Mesenchymal stem cell (in vitro differentiated cells and primary cell): ENCODE results near the gene RIN3.
"Not testable (repeated sequence)": the region's sequence is repeated elsewhere in the genome, so short reads cannot be mapped to it uniquely, and the experiment has no call there.

Experiments
- DNase-seq: peaks from one replicate; pipeline ENCODE4 v3.0.0-alpha.2; 2013
- H2AFZ ChIP-seq: one replicate; pipeline ENCODE4 v1.6.1; 2013; ENCODE audit warnings: low read depth, mild to moderate bottlenecking, control low read depth, inconsistent platforms, low read length, moderate library complexity
- H2AK5ac ChIP-seq: 2 replicates; pipeline ENCODE4 v1.6.1; 2013; ENCODE audit warnings: low read length, moderate library complexity, mild to moderate bottlenecking, inconsistent platforms; ENCODE audit not compliant: severe bottlenecking
- H2BK120ac ChIP-seq: one replicate; pipeline ENCODE4 v1.6.1; 2013; ENCODE audit warnings: low read depth, mild to moderate bottlenecking, inconsistent platforms, low read length, moderate library complexity
- H2BK12ac ChIP-seq, 2 experiments: one replicate each; pipeline ENCODE4 v1.6.1; 2013; ENCODE audit warnings: inconsistent platforms in 2 of 2, low read length in 2 of 2, mild to moderate bottlenecking in 2 of 2, moderate library complexity in 2 of 2, control low read depth in 1 of 2
- H2BK15ac ChIP-seq: one replicate; pipeline ENCODE4 v1.6.1; 2013; ENCODE audit warnings: mild to moderate bottlenecking, low read depth, inconsistent platforms; ENCODE audit not compliant: poor library complexity, severe bottlenecking
- H2BK5ac ChIP-seq: 2 replicates; pipeline ENCODE4 v1.6.1; 2013; ENCODE audit warnings: low read depth, mild to moderate bottlenecking, low read length, control low read depth, inconsistent platforms; ENCODE audit not compliant: poor library complexity, severe bottlenecking
- H3K14ac ChIP-seq, 2 experiments: one replicate each; pipeline ENCODE4 v1.6.1; 2013; ENCODE audit warnings: inconsistent platforms in 2 of 2, low read length in 2 of 2, control low read depth in 1 of 2, mild to moderate bottlenecking in 1 of 2, moderate library complexity in 1 of 2
- H3K18ac ChIP-seq, 2 experiments: one replicate each; pipeline ENCODE4 v1.6.1; 2013; ENCODE audit warnings: inconsistent platforms in 2 of 2, low read length in 2 of 2, control low read depth in 1 of 2, low read depth in 1 of 2, mild to moderate bottlenecking in 1 of 2
- H3K23ac ChIP-seq, 2 experiments: one replicate each; pipeline ENCODE4 v1.6.1; 2013; ENCODE audit warnings: inconsistent platforms in 2 of 2, low read length in 2 of 2, mild to moderate bottlenecking in 2 of 2, moderate library complexity in 2 of 2, control low read depth in 1 of 2
- H3K27ac ChIP-seq: 2 replicates; pipeline ENCODE4 v1.5.1; 2013; ENCODE audit warnings: mild to moderate bottlenecking, moderate library complexity, low read length, control low read depth, inconsistent platforms; ENCODE audit not compliant: poor library complexity, severe bottlenecking
- H3K27me3 ChIP-seq, 2 experiments: 2 replicates each; pipeline versions ENCODE4 v1.6.1 to v1.7.0; 2013; ENCODE audit warnings: low read length in 2 of 2, mild to moderate bottlenecking in 2 of 2, moderate library complexity in 2 of 2, control low read depth in 1 of 2, inconsistent platforms in 1 of 2; ENCODE audit not compliant: control insufficient read depth in 1 of 2, insufficient read depth in 1 of 2
- H3K36me3 ChIP-seq, 2 experiments: 2 replicates each; pipeline versions ENCODE4 v1.6.1 to v1.7.0; 2013; ENCODE audit warnings: low read length in 2 of 2, control low read depth in 1 of 2, inconsistent platforms in 1 of 2, low read depth in 1 of 2, mild to moderate bottlenecking in 1 of 2; ENCODE audit not compliant: insufficient read depth in 2 of 2, control insufficient read depth in 1 of 2
- H3K4ac ChIP-seq, 2 experiments: one replicate each; pipeline ENCODE4 v1.6.1; 2013; ENCODE audit warnings: inconsistent platforms in 2 of 2, low read length in 2 of 2, mild to moderate bottlenecking in 2 of 2, moderate library complexity in 2 of 2, control low read depth in 1 of 2, low read depth in 1 of 2
- H3K4me1 ChIP-seq: 2 replicates; pipeline ENCODE4 v1.6.1; 2013; ENCODE audit warnings: low read depth, low read length, control low read depth; ENCODE audit not compliant: control insufficient read depth, insufficient read depth
- H3K4me2 ChIP-seq: 2 replicates; pipeline ENCODE4 v1.6.1; 2013; ENCODE audit warnings: low read length, mild to moderate bottlenecking, inconsistent platforms; ENCODE audit not compliant: poor library complexity, severe bottlenecking
- H3K4me3 ChIP-seq, 2 experiments: 2 replicates each; pipeline versions ENCODE4 v1.5.1 to v1.7.0; 2013; ENCODE audit warnings: low read length in 2 of 2, mild to moderate bottlenecking in 2 of 2, control low read depth in 1 of 2, low read depth in 1 of 2; ENCODE audit not compliant: insufficient read depth in 1 of 2
- H3K79me1 ChIP-seq: replicated peaks from 2 replicates; pipeline ENCODE4 v1.6.1; 2013; ENCODE audit warnings: mild to moderate bottlenecking, control low read depth, low read length, inconsistent platforms; ENCODE audit not compliant: poor library complexity, severe bottlenecking
- H3K9ac ChIP-seq: 2 replicates; pipeline ENCODE4 v1.7.0; 2013; ENCODE audit warnings: mild to moderate bottlenecking, low read length, moderate library complexity
- H3K9me3 ChIP-seq: 2 replicates; pipeline ENCODE4 v1.7.0; 2013; ENCODE audit warnings: mild to moderate bottlenecking, low read length; ENCODE audit not compliant: control insufficient read depth
- H4K8ac ChIP-seq: one replicate; pipeline ENCODE4 v1.6.1; 2013; ENCODE audit warnings: inconsistent platforms, mild to moderate bottlenecking, low read length, moderate library complexity
- H4K91ac ChIP-seq: one replicate; pipeline ENCODE4 v1.6.1; 2013; ENCODE audit warnings: mild to moderate bottlenecking, low read length, inconsistent platforms
- WGBS: methylation state at CpG from one replicate; pipeline ENCODE4 v1.1.7; 2013; ENCODE audit warnings: mixed read lengths; 5-methylcytosine and 5-hydroxymethylcytosine counted together

The RIN3 gene

GRCh38 chr14:92678766-92679165 is 165.2 kb downstream of the RIN3 start:
- Histone ChIP-seq H3K36me3 (peaks cover 37 to 55% of the 10 kb centered on the region in 2 experiments), H3K14ac (no peak overlapping the region), H2BK15ac (no peak overlapping the region), H3K27ac (no peak overlapping the region), H3K9ac (no peak overlapping the region), H3K23ac (no peak overlapping the region), H2BK12ac (no peak overlapping the region), H2AK5ac (no peak overlapping the region), H4K91ac (no peak overlapping the region), H3K4me3 (no peak overlapping the region), H2BK5ac (no peak overlapping the region), H2AFZ (no peak overlapping the region), H3K27me3 (no peaks in the 10 kb centered on the region), H3K9me3 (no peaks in the 10 kb centered on the region), H2BK120ac (no peak overlapping the region), H3K18ac (no peak overlapping the region), H3K79me1 (no peaks in the 10 kb centered on the region), H4K8ac (no peak overlapping the region), H3K4me2 (no peak overlapping the region), H3K4ac (no peak overlapping the region), H3K4me1 (peaks cover 2% of the 10 kb centered on the region)
- DNase-seq = no peak
- WGBS = 79% methylated on average over 4 of the region's 5 CpGs

GRCh38 chr14:92679246-92679645 is 165.7 kb downstream of the RIN3 start:
- Histone ChIP-seq H2BK5ac (no peak overlapping the region), H2AFZ (no peak overlapping the region), H3K18ac (no peak overlapping the region), H2AK5ac (no peak overlapping the region), H3K36me3 (peaks cover 34 to 50% of the 10 kb centered on the region in 2 experiments), H3K9me3 (no peaks in the 10 kb centered on the region), H3K14ac (no peak overlapping the region), H3K9ac (no peak overlapping the region), H4K8ac (no peak overlapping the region), H3K4ac (peak overlapping the region in 1 of 2 experiments; percentile 13), H2BK15ac (no peak overlapping the region), H4K91ac (peak overlapping the region; percentile 65), H3K23ac (no peak overlapping the region), H3K79me1 (no peaks in the 10 kb centered on the region), H3K4me3 (no peak overlapping the region), H3K27ac (no peak overlapping the region), H2BK120ac (no peak overlapping the region), H2BK12ac (no peak overlapping the region), H3K4me2 (no peak overlapping the region), H3K4me1 (peaks cover 2% of the 10 kb centered on the region), H3K27me3 (no peaks in the 10 kb centered on the region)
- WGBS = 93% methylated on average over 3 of the region's 4 CpGs
- DNase-seq = no peak

- H3K14ac ChIP-seq, H3K4me1 ChIP-seq, H3K9ac ChIP-seq, H3K27ac ChIP-seq, H2BK5ac ChIP-seq, H2AK5ac ChIP-seq, H3K27me3 ChIP-seq, H2BK15ac ChIP-seq, H2BK12ac ChIP-seq, H3K4ac ChIP-seq, H3K4me2 ChIP-seq, H2AFZ ChIP-seq, H3K9me3 ChIP-seq, H3K18ac ChIP-seq, H4K91ac ChIP-seq, H3K4me3 ChIP-seq, H4K8ac ChIP-seq, H3K23ac ChIP-seq, H2BK120ac ChIP-seq, H3K79me1 ChIP-seq, DNase-seq: not testable (repeated sequence)
- WGBS = 90% methylated on average over 4 of the region's 4 CpGs
- H3K36me3 ChIP-seq = peaks cover 42 to 55% of the 10 kb centered on the region in 2 experiments
These were observed 166.7 kb downstream of the RIN3 start for GRCh38 chr14:92680330-92680729.

- no peak overlapping the region for H3K14ac ChIP-seq
- no peaks in the 10 kb centered on the region for H3K27me3 ChIP-seq
- H3K4ac ChIP-seq = no peak overlapping the region
- peak overlapping the region; percentile 61 for H4K8ac ChIP-seq
- H3K9ac ChIP-seq = peak overlapping the region; percentile 57
- H3K79me1 ChIP-seq = no peaks in the 10 kb centered on the region
- DNase-seq = peak; percentile 77
- no peak overlapping the region for H2BK15ac ChIP-seq
- no peak overlapping the region for H2AK5ac ChIP-seq
- no peak overlapping the region for H3K4me3 ChIP-seq
- WGBS = 27% methylated on average over 13 of the region's 13 CpGs
- H3K23ac ChIP-seq = no peak overlapping the region
- no peak overlapping the region for H2BK120ac ChIP-seq
- peaks cover 48 to 61% of the 10 kb centered on the region in 2 experiments for H3K36me3 ChIP-seq
- H3K4me1 ChIP-seq = peaks cover 2% of the 10 kb centered on the region
- no peaks in the 10 kb centered on the region for H3K9me3 ChIP-seq
- H4K91ac ChIP-seq = no peak overlapping the region
- no peak overlapping the region for H3K27ac ChIP-seq
- H2BK5ac ChIP-seq = no peak overlapping the region
- H3K18ac ChIP-seq = no peak overlapping the region
- no peak overlapping the region for H3K4me2 ChIP-seq
- no peak overlapping the region for H2AFZ ChIP-seq
- H2BK12ac ChIP-seq = no peak overlapping the region
These were observed 167.4 kb downstream of the RIN3 start for GRCh38 chr14:92680781-92681650.
